Measurements from ENCODE around the gene HGS.
A peak's percentile ranks its signal among the peaks of the same experiment; 100 is the strongest.

HGS gene

GRCh38 chr17:81667754-81668153 lies 16.1 kb upstream of the HGS start:
- peak; percentile 35 to 82 for DNase-seq (ENCODE audit: low read depth in 1 of 2, low spot score in 1 of 2)
- H3K27me3 ChIP-seq (ENCODE audit: insufficient read depth, poor library complexity, severe bottlenecking) = no peaks in the 10 kb centered on the region
- TF ChIP-seq SPI1 (IDR thresholded peaks at IDR 0.05; ENCODE audit: borderline replicate concordance, low read depth) (no peak), CTCF (IDR thresholded peaks at IDR 0.05; ENCODE audit: insufficient read depth, low read length) (peak; percentile 40)
- peak overlapping the region; percentile 49 for H3K4me3 ChIP-seq (replicated peaks; ENCODE audit: insufficient read depth, low read length)
- peak overlapping the region; percentile 93 for H3K27ac ChIP-seq (replicated peaks)

- DNase-seq (ENCODE audit: low read depth in 1 of 2, low spot score in 1 of 2) = no peak
- Histone ChIP-seq H3K27me3 (ENCODE audit: insufficient read depth, poor library complexity, severe bottlenecking) (no peaks in the 10 kb centered on the region), H3K4me3 (replicated peaks; ENCODE audit: insufficient read depth, low read length) (no peak overlapping the region), H3K27ac (replicated peaks) (no peak overlapping the region)
- TF ChIP-seq SPI1 (IDR thresholded peaks at IDR 0.05; ENCODE audit: borderline replicate concordance, low read depth) (no peak), CTCF (IDR thresholded peaks at IDR 0.05; ENCODE audit: insufficient read depth, low read length) (no peak), REST (IDR thresholded peaks at IDR 0.05; ENCODE audit: insufficient replicate concordance, low read depth) (no peak), GABPA (IDR thresholded peaks at IDR 0.05; ENCODE audit: low read depth) (no peak), POLR2AphosphoS5 (IDR thresholded peaks at IDR 0.05; ENCODE audit: low read depth) (no peak)
These were observed 11.3 kb upstream of the HGS start for GRCh38 chr17:81672504-81672903.

- H3K4me3 ChIP-seq (replicated peaks; ENCODE audit: insufficient read depth, low read length) = no peak overlapping the region
- H3K27me3 ChIP-seq (ENCODE audit: insufficient read depth, poor library complexity, severe bottlenecking) = no peaks in the 10 kb centered on the region
- no peak for DNase-seq (ENCODE audit: low read depth in 1 of 2, low spot score in 1 of 2)
- TF ChIP-seq POLR2AphosphoS5 (IDR thresholded peaks at IDR 0.05; ENCODE audit: low read depth) = no peak
- no peak for TF ChIP-seq CTCF (IDR thresholded peaks at IDR 0.05; ENCODE audit: insufficient read depth, low read length)
- TF ChIP-seq SPI1 (IDR thresholded peaks at IDR 0.05; ENCODE audit: borderline replicate concordance, low read depth) = no peak
- TF ChIP-seq GABPA (IDR thresholded peaks at IDR 0.05; ENCODE audit: low read depth) = no peak
- TF ChIP-seq REST (IDR thresholded peaks at IDR 0.05; ENCODE audit: insufficient replicate concordance, low read depth) = no peak
- H3K27ac ChIP-seq (replicated peaks) = no peak overlapping the region
These were observed 10.9 kb upstream of the HGS start for GRCh38 chr17:81672954-81673353.

- no peaks in the 10 kb centered on the region for H3K27me3 ChIP-seq (ENCODE audit: insufficient read depth, poor library complexity, severe bottlenecking)
- no peak for DNase-seq (ENCODE audit: low read depth in 1 of 2, low spot score in 1 of 2)
- no peak overlapping the region for H3K27ac ChIP-seq (replicated peaks)
- no peak overlapping the region for H3K4me3 ChIP-seq (replicated peaks; ENCODE audit: insufficient read depth, low read length)
- no peak for TF ChIP-seq REST (IDR thresholded peaks at IDR 0.05; ENCODE audit: insufficient replicate concordance, low read depth)
- peak; percentile 54; the same call in 1 of the 2 replicates for TF ChIP-seq POLR2AphosphoS5 (IDR thresholded peaks at IDR 0.05; ENCODE audit: low read depth)
- no peak for TF ChIP-seq SPI1 (IDR thresholded peaks at IDR 0.05; ENCODE audit: borderline replicate concordance, low read depth)
- TF ChIP-seq GABPA (IDR thresholded peaks at IDR 0.05; ENCODE audit: low read depth) = no peak
- no peak for TF ChIP-seq CTCF (IDR thresholded peaks at IDR 0.05; ENCODE audit: insufficient read depth, low read length)
These were observed 10.1 kb upstream of the HGS start for GRCh38 chr17:81673561-81674258.
